ENCODE results near the gene ABCB1.
"Not testable (repeated sequence)": the region's sequence is repeated elsewhere in the genome, so short reads cannot be mapped to it uniquely, and the experiment has no call there.

The ABCB1 gene

GRCh38 chr7:87580636-87581035 lies 20.0 kb downstream of the ABCB1 start:
- Histone ChIP-seq H3K9ac (ENCODE audit: low read length) (no peak overlapping the region), H3K27me3 (ENCODE audit: low read depth, low read length) (no peaks in the 10 kb centered on the region; the same call in 1 of the 2 replicates), H3K36me3 (replicated peaks; ENCODE audit: low read depth, low read length) (no peaks in the 10 kb centered on the region), H4K20me1 (ENCODE audit: insufficient read depth, low read length) (no peaks in the 10 kb centered on the region), H3K79me2 (ENCODE audit: low read length) (no peaks in the 10 kb centered on the region), H2AFZ (ENCODE audit: low read depth, low read length) (no peak overlapping the region), H3K9me3 (ENCODE audit: insufficient read depth, low read length) (no peaks in the 10 kb centered on the region), H3K4me1 (ENCODE audit: low read length) (no peaks in the 10 kb centered on the region), H3K27ac (ENCODE audit: low read length) (no peak overlapping the region), H3K4me2 (ENCODE audit: low read length) (no peak overlapping the region), H3K4me3 (ENCODE audit: low read length) (no peak overlapping the region)
- TF ChIP-seq, protein P1, sequence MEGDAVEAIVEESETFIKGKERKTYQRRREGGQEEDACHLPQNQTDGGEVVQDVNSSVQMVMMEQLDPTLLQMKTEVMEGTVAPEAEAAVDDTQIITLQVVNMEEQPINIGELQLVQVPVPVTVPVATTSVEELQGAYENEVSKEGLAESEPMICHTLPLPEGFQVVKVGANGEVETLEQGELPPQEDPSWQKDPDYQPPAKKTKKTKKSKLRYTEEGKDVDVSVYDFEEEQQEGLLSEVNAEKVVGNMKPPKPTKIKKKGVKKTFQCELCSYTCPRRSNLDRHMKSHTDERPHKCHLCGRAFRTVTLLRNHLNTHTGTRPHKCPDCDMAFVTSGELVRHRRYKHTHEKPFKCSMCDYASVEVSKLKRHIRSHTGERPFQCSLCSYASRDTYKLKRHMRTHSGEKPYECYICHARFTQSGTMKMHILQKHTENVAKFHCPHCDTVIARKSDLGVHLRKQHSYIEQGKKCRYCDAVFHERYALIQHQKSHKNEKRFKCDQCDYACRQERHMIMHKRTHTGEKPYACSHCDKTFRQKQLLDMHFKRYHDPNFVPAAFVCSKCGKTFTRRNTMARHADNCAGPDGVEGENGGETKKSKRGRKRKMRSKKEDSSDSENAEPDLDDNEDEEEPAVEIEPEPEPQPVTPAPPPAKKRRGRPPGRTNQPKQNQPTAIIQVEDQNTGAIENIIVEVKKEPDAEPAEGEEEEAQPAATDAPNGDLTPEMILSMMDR (IDR thresholded peaks at IDR 0.05; ENCODE audit: low read depth, low read length): no peak
- TF ChIP-seq EZH2phosphoT487 (IDR thresholded peaks at IDR 0.05; ENCODE audit: low read depth): no peak

- Histone ChIP-seq H3K4me3 (ENCODE audit: low read length) (no peak overlapping the region), H2AFZ (ENCODE audit: low read depth, low read length) (no peak overlapping the region), H3K27me3 (ENCODE audit: low read depth, low read length) (no peaks in the 10 kb centered on the region), H3K36me3 (replicated peaks; ENCODE audit: low read depth, low read length) (no peaks in the 10 kb centered on the region), H3K4me1 (ENCODE audit: low read length) (no peaks in the 10 kb centered on the region), H4K20me1 (ENCODE audit: insufficient read depth, low read length) (no peaks in the 10 kb centered on the region), H3K9me3 (ENCODE audit: insufficient read depth, low read length) (no peaks in the 10 kb centered on the region), H3K9ac (ENCODE audit: low read length) (no peak overlapping the region), H3K27ac (ENCODE audit: low read length) (no peak overlapping the region), H3K79me2 (ENCODE audit: low read length) (no peaks in the 10 kb centered on the region), H3K4me2 (ENCODE audit: low read length) (no peak overlapping the region)
- TF ChIP-seq, protein P1 (IDR thresholded peaks at IDR 0.05; ENCODE audit: low read depth, low read length): no peak
- no peak for TF ChIP-seq EZH2phosphoT487 (IDR thresholded peaks at IDR 0.05; ENCODE audit: low read depth)
Observed at GRCh38 chr7:87575521-87575920, 25.2 kb downstream of the ABCB1 start.

DNA sequence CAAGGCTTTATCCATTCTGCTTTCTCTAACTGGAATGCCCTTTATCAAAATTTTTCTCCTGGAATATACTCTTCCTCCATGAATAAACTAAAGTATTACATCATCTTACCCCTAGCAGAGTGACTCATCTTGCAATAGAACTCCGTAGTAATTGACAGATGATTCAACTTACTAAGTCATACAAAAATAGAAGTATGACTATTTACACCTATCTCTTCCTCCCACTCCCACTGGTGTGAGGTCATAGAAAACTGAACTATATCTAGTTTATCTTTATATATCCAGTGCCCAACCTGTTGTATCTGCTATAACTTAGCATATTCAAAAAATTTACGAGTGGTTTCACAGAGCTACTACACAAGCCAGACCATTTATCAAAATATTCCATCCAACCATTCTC lies 26.1 kb downstream of the ABCB1 start:
- H3K4me2 ChIP-seq (ENCODE audit: low read length): no peak overlapping the region
- H3K9me3 ChIP-seq (ENCODE audit: insufficient read depth, low read length): no peaks in the 10 kb centered on the region
- H3K79me2 ChIP-seq (ENCODE audit: low read length): no peaks in the 10 kb centered on the region
- no peaks in the 10 kb centered on the region for H3K36me3 ChIP-seq (replicated peaks; ENCODE audit: low read depth, low read length)
- H3K4me3 ChIP-seq (ENCODE audit: low read length): no peak overlapping the region
- H3K4me1 ChIP-seq (ENCODE audit: low read length): no peaks in the 10 kb centered on the region
- H3K27me3 ChIP-seq (ENCODE audit: low read depth, low read length): no peaks in the 10 kb centered on the region
- H4K20me1 ChIP-seq (ENCODE audit: insufficient read depth, low read length): no peaks in the 10 kb centered on the region
- no peak overlapping the region for H2AFZ ChIP-seq (ENCODE audit: low read depth, low read length)
- no peak overlapping the region for H3K27ac ChIP-seq (ENCODE audit: low read length)
- TF ChIP-seq, protein P1 (IDR thresholded peaks at IDR 0.05; ENCODE audit: low read depth, low read length): no peak
- no peak overlapping the region for H3K9ac ChIP-seq (ENCODE audit: low read length)

DNA sequence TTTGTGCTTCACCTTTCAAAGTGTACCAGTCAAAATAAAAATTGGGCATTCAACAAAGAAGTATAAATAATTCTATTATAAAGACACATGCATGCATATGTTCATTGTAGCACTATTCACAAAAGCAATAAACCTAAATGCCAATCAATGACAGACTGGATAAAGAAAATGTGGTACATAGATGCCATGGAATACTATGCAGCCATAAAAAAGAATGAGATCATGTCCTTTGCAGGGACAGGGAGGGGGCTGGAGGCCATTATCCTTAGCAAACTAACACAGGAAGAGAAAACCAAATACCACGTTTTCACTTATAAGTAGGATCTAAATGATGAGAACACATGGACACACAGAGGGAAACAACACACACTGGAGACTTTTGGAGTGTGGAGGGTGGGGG lies 28.2 kb downstream of the ABCB1 start:
- H3K27me3 ChIP-seq (ENCODE audit: low read depth, low read length); H3K36me3 ChIP-seq (replicated peaks; ENCODE audit: low read depth, low read length); H3K9me3 ChIP-seq (ENCODE audit: insufficient read depth, low read length); H3K4me1 ChIP-seq (ENCODE audit: low read length); H3K27ac ChIP-seq (ENCODE audit: low read length); H3K4me2 ChIP-seq (ENCODE audit: low read length); H3K79me2 ChIP-seq (ENCODE audit: low read length); H4K20me1 ChIP-seq (ENCODE audit: insufficient read depth, low read length); H3K4me3 ChIP-seq (ENCODE audit: low read length); H2AFZ ChIP-seq (ENCODE audit: low read depth, low read length); H3K9ac ChIP-seq (ENCODE audit: low read length): not testable (repeated sequence)

GRCh38 chr7:87570178-87570577 lies 30.5 kb downstream of the ABCB1 start:
- H3K9me3 ChIP-seq (ENCODE audit: insufficient read depth, low read length): no peaks in the 10 kb centered on the region
- H2AFZ ChIP-seq (ENCODE audit: low read depth, low read length): no peak overlapping the region
- no peak overlapping the region for H3K9ac ChIP-seq (ENCODE audit: low read length)
- no peak for TF ChIP-seq EZH2phosphoT487 (IDR thresholded peaks at IDR 0.05; ENCODE audit: low read depth)
- TF ChIP-seq, protein P1 (IDR thresholded peaks at IDR 0.05; ENCODE audit: low read depth, low read length): no peak
- no peaks in the 10 kb centered on the region for H3K27me3 ChIP-seq (ENCODE audit: low read depth, low read length)
- no peaks in the 10 kb centered on the region for H3K79me2 ChIP-seq (ENCODE audit: low read length)
- H4K20me1 ChIP-seq (ENCODE audit: insufficient read depth, low read length): no peaks in the 10 kb centered on the region
- H3K27ac ChIP-seq (ENCODE audit: low read length): no peak overlapping the region
- no peak overlapping the region for H3K4me2 ChIP-seq (ENCODE audit: low read length)
- no peaks in the 10 kb centered on the region for H3K36me3 ChIP-seq (replicated peaks; ENCODE audit: low read depth, low read length)
- no peaks in the 10 kb centered on the region for H3K4me1 ChIP-seq (ENCODE audit: low read length)
- H3K4me3 ChIP-seq (ENCODE audit: low read length): no peak overlapping the region
